Fibroblast of mammary gland (primary cell): ENCODE data around the gene SCN11A.

ENCODE experiments used
- DNase-seq: peaks from one replicate; pipeline ENCODE4 v3.0.0-alpha.2; 2010; ENCODE audit warnings: low read depth
- H3K4me3 ChIP-seq: 2 replicates; pipeline ENCODE4 v1.5.1; 2011; ENCODE audit warnings: low read depth, mild to moderate bottlenecking, low read length, moderate library complexity; ENCODE audit not compliant: control insufficient read depth
- TF ChIP-seq, protein P1 (sequence below): conservative IDR thresholded peaks from 2 replicates; pipeline ENCODE4 v1.5.1; 2011; ENCODE audit warnings: low read depth, low read length, inconsistent platforms; ENCODE audit not compliant: control insufficient read depth, insufficient read depth

The SCN11A gene

DNA sequence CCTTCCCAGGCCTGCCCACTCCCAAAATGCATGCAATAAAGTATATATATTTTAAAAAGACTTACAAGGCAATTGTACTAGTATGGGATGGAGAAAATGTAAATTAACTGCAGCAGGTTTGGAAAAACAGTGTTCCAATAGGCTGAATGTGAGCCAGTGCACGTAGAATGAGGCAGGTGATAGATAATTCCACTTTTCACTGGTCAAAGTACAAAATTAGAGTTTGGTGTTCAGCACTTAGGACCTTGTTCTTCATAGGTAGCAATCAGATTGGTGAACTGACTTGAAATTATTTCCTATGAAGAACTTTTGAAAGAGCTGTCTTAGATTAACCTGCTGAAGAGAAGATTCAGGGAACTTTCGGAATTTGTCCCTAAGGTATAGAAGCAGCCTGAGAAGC lies 2.0 kb upstream of the SCN11A start:
- DNase-seq = no peak
- TF ChIP-seq, protein P1, sequence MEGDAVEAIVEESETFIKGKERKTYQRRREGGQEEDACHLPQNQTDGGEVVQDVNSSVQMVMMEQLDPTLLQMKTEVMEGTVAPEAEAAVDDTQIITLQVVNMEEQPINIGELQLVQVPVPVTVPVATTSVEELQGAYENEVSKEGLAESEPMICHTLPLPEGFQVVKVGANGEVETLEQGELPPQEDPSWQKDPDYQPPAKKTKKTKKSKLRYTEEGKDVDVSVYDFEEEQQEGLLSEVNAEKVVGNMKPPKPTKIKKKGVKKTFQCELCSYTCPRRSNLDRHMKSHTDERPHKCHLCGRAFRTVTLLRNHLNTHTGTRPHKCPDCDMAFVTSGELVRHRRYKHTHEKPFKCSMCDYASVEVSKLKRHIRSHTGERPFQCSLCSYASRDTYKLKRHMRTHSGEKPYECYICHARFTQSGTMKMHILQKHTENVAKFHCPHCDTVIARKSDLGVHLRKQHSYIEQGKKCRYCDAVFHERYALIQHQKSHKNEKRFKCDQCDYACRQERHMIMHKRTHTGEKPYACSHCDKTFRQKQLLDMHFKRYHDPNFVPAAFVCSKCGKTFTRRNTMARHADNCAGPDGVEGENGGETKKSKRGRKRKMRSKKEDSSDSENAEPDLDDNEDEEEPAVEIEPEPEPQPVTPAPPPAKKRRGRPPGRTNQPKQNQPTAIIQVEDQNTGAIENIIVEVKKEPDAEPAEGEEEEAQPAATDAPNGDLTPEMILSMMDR = no peak
- H3K4me3 ChIP-seq = no peak overlapping the region

DNA sequence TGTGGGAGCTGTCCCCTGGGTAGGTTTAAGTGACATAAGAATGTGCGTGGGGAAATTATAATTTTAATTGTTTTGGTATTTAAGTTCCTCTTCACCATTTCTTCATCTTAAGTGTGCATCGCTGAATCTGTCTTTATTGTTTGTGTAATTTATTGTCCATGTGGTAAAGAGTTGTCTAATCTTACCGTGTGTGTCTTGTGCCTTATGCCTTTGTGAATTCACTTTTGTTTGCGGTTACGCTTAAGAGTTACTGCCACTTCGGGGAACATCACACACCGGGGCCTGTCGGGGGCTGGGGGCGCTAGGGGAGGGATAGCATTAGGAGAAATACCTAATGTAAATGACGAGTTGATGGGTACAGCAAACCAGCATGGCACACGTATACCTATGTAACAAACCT lies 839 bp upstream of the SCN11A start:
- TF ChIP-seq, protein P1 = no peak

DNA sequence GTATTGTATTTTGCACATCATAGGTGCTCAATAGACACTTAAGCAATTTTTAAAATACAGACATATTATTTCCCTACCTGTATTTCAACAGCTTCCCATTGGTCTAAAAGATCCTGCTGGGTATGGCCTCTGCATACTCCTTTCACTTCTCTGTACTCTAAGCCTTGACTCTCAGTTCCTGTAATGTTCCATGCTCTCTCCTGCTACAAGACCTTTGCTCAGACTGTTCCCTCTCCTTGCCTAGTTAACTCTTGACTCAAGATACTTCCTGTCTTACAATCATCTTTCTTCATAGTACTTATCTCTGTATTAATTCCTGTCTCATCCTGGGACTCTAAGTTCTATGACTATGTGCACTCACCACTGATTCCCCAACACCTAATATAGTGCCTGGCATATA lies 1.7 kb downstream of the SCN11A start:
- H3K4me3 ChIP-seq = no peak overlapping the region
- no peak for DNase-seq
- TF ChIP-seq, protein P1 = no peak

More for the DNA sequence above, 839 bp upstream of the SCN11A start:
- DNase-seq = peak; percentile 4
- H3K4me3 ChIP-seq = peak overlapping the region; percentile 72

DNA sequence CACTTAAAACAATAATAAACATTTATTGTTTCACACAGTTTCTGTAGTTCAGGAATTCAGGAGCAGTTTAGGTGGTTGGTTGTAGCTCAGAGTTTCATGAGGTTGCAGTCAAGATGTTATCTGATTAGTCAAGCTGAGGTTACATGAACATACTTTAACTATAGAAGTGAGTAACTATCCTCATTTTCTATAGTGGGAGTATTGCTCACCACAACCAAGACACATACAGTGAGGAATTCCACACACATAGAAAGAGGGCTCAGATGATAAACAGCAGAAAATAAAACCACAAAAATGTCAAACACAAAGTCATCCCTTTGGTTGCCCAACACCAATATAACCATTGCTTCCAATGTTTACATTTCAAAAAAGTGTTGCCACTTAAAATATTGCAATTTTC lies 13.6 kb downstream of the SCN11A start:
- TF ChIP-seq, protein P1 = no peak
- no peak overlapping the region for H3K4me3 ChIP-seq
- peak; percentile 60 for DNase-seq

DNA sequence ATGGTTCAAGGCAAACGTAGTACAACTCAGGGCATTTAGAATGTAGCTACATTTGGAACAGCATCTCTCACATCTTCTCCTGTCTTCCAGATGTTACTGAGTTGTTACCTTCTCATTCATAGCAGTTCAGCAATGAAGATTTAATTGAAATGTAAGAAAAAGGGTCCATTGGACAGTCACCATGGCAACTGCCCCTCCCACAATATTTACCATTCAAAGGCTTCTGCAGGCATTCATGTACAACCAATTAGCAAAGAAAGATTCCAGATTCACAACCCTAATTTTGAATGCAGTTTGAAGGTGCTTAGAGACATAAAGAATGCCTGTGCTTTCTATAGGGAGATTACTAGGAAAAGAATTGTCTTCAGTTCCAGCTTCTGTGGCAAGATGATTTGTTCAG lies 22.2 kb downstream of the SCN11A start:
- TF ChIP-seq, protein P1 = no peak
- DNase-seq = no peak
- H3K4me3 ChIP-seq = no peak overlapping the region

DNA sequence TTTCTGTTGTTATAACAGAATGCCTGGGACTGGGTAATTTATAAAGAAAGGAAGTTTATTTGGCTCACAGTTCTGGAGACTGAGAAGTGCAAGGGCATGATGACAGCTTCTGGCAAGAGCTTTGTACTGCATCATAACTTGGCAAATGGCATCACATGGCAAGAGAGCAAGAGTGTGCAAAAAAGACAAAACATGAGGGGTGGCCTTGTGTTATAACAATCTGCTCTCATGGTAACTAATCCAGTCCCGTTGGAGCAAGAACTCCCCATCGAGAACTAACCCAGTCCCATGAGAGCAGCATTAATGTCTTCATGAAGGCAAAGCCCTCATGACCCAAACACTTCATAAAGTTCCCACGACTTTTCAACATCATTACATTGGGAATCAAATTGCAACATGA lies 23.2 kb downstream of the SCN11A start:
- TF ChIP-seq, protein P1 = no peak
- no peak overlapping the region for H3K4me3 ChIP-seq
- peak; percentile 15 for DNase-seq

DNA sequence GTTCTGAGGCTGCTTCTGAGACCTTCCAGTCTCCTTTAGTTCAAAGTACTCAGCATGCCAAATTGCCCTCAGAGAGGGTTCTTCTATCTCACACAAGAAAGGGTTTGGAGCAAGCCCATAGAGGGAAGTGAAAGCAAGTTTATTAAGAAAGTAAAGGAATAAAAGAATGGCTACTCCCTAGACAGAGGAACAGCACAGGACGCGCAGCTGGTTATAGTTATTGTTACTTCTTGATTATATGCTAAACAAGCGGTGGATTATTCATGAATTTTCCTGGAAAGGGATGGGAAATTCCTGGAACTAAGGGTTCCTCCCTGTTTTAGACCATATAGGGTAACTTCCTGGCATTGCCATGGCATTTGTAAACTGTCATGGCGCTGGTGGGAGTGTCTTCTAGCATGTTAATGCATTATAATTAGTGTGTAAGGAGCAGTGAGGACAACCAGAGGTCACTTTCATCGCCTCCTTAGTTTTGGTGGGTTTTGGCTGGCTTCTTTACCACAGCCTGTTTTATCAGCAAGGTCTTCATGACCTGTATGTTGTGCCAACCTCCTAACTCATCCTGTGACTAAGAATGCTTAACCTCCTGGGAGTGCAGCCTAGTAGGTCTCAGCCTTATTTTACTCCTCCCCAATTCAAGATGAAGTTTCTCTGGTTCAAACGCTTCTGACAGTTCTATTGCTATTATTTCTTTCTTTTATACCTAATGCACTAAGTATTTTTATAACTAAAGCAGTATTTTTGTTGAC lies 26.3 kb downstream of the SCN11A start:
- TF ChIP-seq, protein P1 = no peak
- H3K4me3 ChIP-seq = no peak overlapping the region
- peak; percentile 58 for DNase-seq
